DND-41 (cell line): ENCODE measurements around the gene PROB1.

ENCODE experiments used
- ATAC-seq: fragments of 200-7000 bp; cut with Tn5 transposase; 3 replicates; pipeline ENCODE4 v1.9.1; 2021; ENCODE audit warnings: low read depth; ENCODE audit not compliant: insufficient read depth
- DNase-seq: peaks from one replicate; pipeline ENCODE4 v3.0.0-alpha.2; 2020
- H2AFZ ChIP-seq: 2 replicates; pipeline ENCODE4 v1.6.0; 2012; ENCODE audit warnings: low read depth, low read length
- H3K27ac ChIP-seq: 2 replicates; pipeline ENCODE4 v1.5.1; 2012; ENCODE audit warnings: low read length, inconsistent platforms
- H3K27me3 ChIP-seq: fragments of 200-600 bp; sonication (generic); 2 replicates; pipeline ENCODE4 v1.6.0; 2012; ENCODE audit warnings: low read length, mild to moderate bottlenecking, inconsistent platforms; ENCODE audit not compliant: insufficient read depth, poor library complexity
- H3K36me3 ChIP-seq: 2 replicates; pipeline ENCODE4 v1.5.1; 2012; ENCODE audit warnings: low read length, inconsistent platforms; ENCODE audit not compliant: insufficient read depth
- H3K4me1 ChIP-seq: 2 replicates; pipeline ENCODE4 v1.5.1; 2012; ENCODE audit warnings: mild to moderate bottlenecking, low read length; ENCODE audit not compliant: insufficient read depth
- H3K4me2 ChIP-seq: 2 replicates; pipeline ENCODE4 v1.6.0; 2012; ENCODE audit warnings: mild to moderate bottlenecking, moderate library complexity, low read length, inconsistent platforms; ENCODE audit not compliant: insufficient read depth
- H3K4me3 ChIP-seq, 2 experiments: fragments of 200-600 bp in 1 of 2; shearing (Covaris generic) in 1 of 2; 2 replicates each; pipeline ENCODE4 v1.5.1; 2012 to 2016; ENCODE audit warnings: inconsistent platforms in 2 of 2, low read length in 2 of 2, mild to moderate bottlenecking in 2 of 2, low read depth in 1 of 2, moderate library complexity in 1 of 2
- H3K79me2 ChIP-seq: 2 replicates; pipeline ENCODE4 v1.6.0; 2012; ENCODE audit warnings: low read length, inconsistent platforms; ENCODE audit not compliant: insufficient read depth
- H3K9ac ChIP-seq: 2 replicates; pipeline ENCODE4 v1.6.0; 2012; ENCODE audit warnings: low read depth, mild to moderate bottlenecking, inconsistent platforms, low read length, moderate library complexity
- H3K9me3 ChIP-seq: 2 replicates; pipeline ENCODE4 v1.5.1; 2012; ENCODE audit warnings: low read length, moderate library complexity, mild to moderate bottlenecking, inconsistent platforms; ENCODE audit not compliant: insufficient read depth, severe bottlenecking
- H4K20me1 ChIP-seq: 2 replicates; pipeline ENCODE4 v1.6.0; 2012; ENCODE audit warnings: low read length; ENCODE audit not compliant: insufficient read depth
- CTCF ChIP-seq: IDR thresholded peaks from 2 replicates; pipeline ENCODE4 v1.5.1; 2012; ENCODE audit warnings: borderline replicate concordance, low read length, moderate library complexity, mild to moderate bottlenecking; ENCODE audit not compliant: poor library complexity, severe bottlenecking; ENCODE audit errors: extremely low read depth
- EZH2 ChIP-seq: IDR thresholded peaks from 3 replicates; pipeline ENCODE4 v1.6.1; 2012; ENCODE audit warnings: borderline replicate concordance, low read depth, mild to moderate bottlenecking, moderate library complexity, low read length, inconsistent platforms; ENCODE audit not compliant: severe bottlenecking

The PROB1 gene

GRCh38 chr5:139393497-139394122 is 1.3 kb downstream of the PROB1 start:
- H3K36me3 ChIP-seq, result peaks cover 46% of the 10 kb centered on the region
- no peaks in the 10 kb centered on the region for H3K9me3 ChIP-seq
- no peak for TF ChIP-seq CTCF
- TF ChIP-seq EZH2, result no peak
- H3K27me3 ChIP-seq, result no peaks in the 10 kb centered on the region
- H3K9ac ChIP-seq, result peak overlapping the region; percentile 87
- peak overlapping the region; percentile 70; the same call in 1 of the 2 replicates for H2AFZ ChIP-seq
- peaks cover 59% of the 10 kb centered on the region for H3K4me1 ChIP-seq
- peak overlapping the region; percentile 65 to 75; a peak in 3 of 4 replicates for H3K4me3 ChIP-seq
- peak overlapping the region; percentile 96 for H3K4me2 ChIP-seq
- H3K79me2 ChIP-seq, result peaks cover 75% of the 10 kb centered on the region
- H4K20me1 ChIP-seq, result peaks cover 34% of the 10 kb centered on the region
- DNase-seq (no peak), ATAC-seq (no peak)
- H3K27ac ChIP-seq, result peak overlapping the region; percentile 99

GRCh38 chr5:139392678-139393496 is 2.0 kb downstream of the PROB1 start:
- Histone ChIP-seq H3K79me2 (peaks cover 81% of the 10 kb centered on the region), H3K9me3 (no peaks in the 10 kb centered on the region), H3K27ac (peak overlapping the region; percentile 99), H4K20me1 (peaks cover 38% of the 10 kb centered on the region), H3K4me2 (peak overlapping the region; percentile 96), H3K4me1 (peaks cover 64% of the 10 kb centered on the region), H3K36me3 (peaks cover 51% of the 10 kb centered on the region), H2AFZ (peak overlapping the region; percentile 70), H3K9ac (peak overlapping the region; percentile 87), H3K27me3 (no peaks in the 10 kb centered on the region), H3K4me3 (peak overlapping the region; percentile 65 to 75; a peak in 3 of 4 replicates)
- TF ChIP-seq CTCF (peak; percentile 84), EZH2 (no peak)
- DNase-seq (peak; percentile 91), ATAC-seq (peak; percentile 54)

- ATAC-seq, result peak; percentile 29
- TF ChIP-seq EZH2 (no peak), CTCF (no peak)
- Histone ChIP-seq H3K4me2 (peak overlapping the region; percentile 96), H3K9ac (peak overlapping the region; percentile 87), H2AFZ (peak overlapping the region; percentile 70), H3K4me3 (peak overlapping the region; percentile 65 to 75), H3K9me3 (no peaks in the 10 kb centered on the region), H3K27ac (peak overlapping the region; percentile 99), H3K27me3 (no peaks in the 10 kb centered on the region), H3K4me1 (peaks cover 70% of the 10 kb centered on the region), H4K20me1 (peaks cover 44% of the 10 kb centered on the region), H3K79me2 (peaks cover 87% of the 10 kb centered on the region), H3K36me3 (peaks cover 57% of the 10 kb centered on the region)
- DNase-seq, result no peak
Observed at GRCh38 chr5:139392324-139392677, 2.6 kb downstream of the PROB1 start.
